ENCODE results near the gene LAG3. TPM values are rescaled to one million over a fixed set of nuclear protein-coding genes. Genes with fewer than 3 reads are reported as not detected.

LAG3 gene
- total RNA-seq, 1 experiment from 2014 or later = 2.2 TPM

- no peak overlapping the region for H3K23ac ChIP-seq (ENCODE audit: insufficient read length, low read depth, low read length)
These were observed 15.0 kb downstream of the LAG3 start for GRCh38 chr12:6787309-6787708.

More at GRCh38 chr12:6787309-6787708, 15.0 kb downstream of the LAG3 start:
- Histone ChIP-seq H3K27me3 (ENCODE audit: insufficient read depth, low read length) (no peaks in the 10 kb centered on the region), H3K9me3 (ENCODE audit: control insufficient read depth, low read depth, low read length) (no peaks in the 10 kb centered on the region), H3K18ac (ENCODE audit: insufficient read length, low read depth, low read length) (no peak overlapping the region), H3K4me2 (ENCODE audit: insufficient read depth, insufficient read length, low read length) (no peak overlapping the region), H3K23me2 (ENCODE audit: insufficient read length, low read depth, low read length, poor library complexity, severe bottlenecking) (no peaks in the 10 kb centered on the region), H3K56ac (ENCODE audit: insufficient read length, low read depth, low read length) (no peak overlapping the region), H4K20me1 (ENCODE audit: control insufficient read depth, insufficient read depth, insufficient read length) (no peaks in the 10 kb centered on the region), H3K4me1 (ENCODE audit: insufficient read depth, low read length) (peaks cover 5% of the 10 kb centered on the region; the same call in 1 of the 2 replicates), H4K5ac (ENCODE audit: insufficient read length, low read depth, low read length) (no peak overlapping the region), H4K8ac (replicated peaks; ENCODE audit: insufficient read length, low read depth, low read length) (no peak overlapping the region), H3K27ac (ENCODE audit: insufficient read length, low read depth, low read length) (no peak overlapping the region), H3K14ac (ENCODE audit: insufficient read depth, low read length) (no peak overlapping the region), H4K91ac (ENCODE audit: insufficient read length, low read depth, low read length) (no peak overlapping the region), H3K79me2 (ENCODE audit: insufficient read depth, low read length) (no peaks in the 10 kb centered on the region), H3T11ph (ENCODE audit: low read length) (no peak overlapping the region), H2BK20ac (ENCODE audit: low read depth, low read length, poor library complexity, severe bottlenecking) (no peak overlapping the region), H3K9ac (ENCODE audit: extremely low read depth, insufficient read length, low read length) (no peak overlapping the region), H2BK120ac (ENCODE audit: low read depth, low read length, poor library complexity, severe bottlenecking) (no peak overlapping the region), H2BK12ac (ENCODE audit: insufficient read length, low read depth, low read length) (no peak overlapping the region), H3K79me1 (ENCODE audit: insufficient read depth, low read depth, low read length, poor library complexity, severe bottlenecking) (no peaks in the 10 kb centered on the region), H2AK5ac (ENCODE audit: insufficient read length, low read length) (no peak overlapping the region), H3K4ac (ENCODE audit: low read depth, low read length) (no peak overlapping the region), H2BK15ac (ENCODE audit: low read depth, low read length) (no peak overlapping the region), H2BK5ac (ENCODE audit: insufficient read length, low read length) (no peak overlapping the region), H2AFZ (ENCODE audit: low read length) (no peak overlapping the region)
- H3K9me3 Mint-ChIP-seq = no peaks in the 10 kb centered on the region
- no peak overlapping the region for H3K4me3 Mint-ChIP-seq
- no CpG with 5 or more reads among the region's 5 CpGs for WGBS (ENCODE audit: extremely low coverage, insufficient read length, low lambda C conversion rate)
- no peak for DNase-seq
- peaks cover 18% of the 10 kb centered on the region for H3K27me3 Mint-ChIP-seq (ENCODE audit: low read depth)
- TF ChIP-seq CTCF (conservative IDR thresholded peaks at IDR 0.05) = no peak
- H3K27ac Mint-ChIP-seq = peak overlapping the region in 2 of 3 experiments; percentile 27 to 85; a peak in 3 of 7 replicates
- no peaks in the 10 kb centered on the region; a peak in 1 of 7 replicates for H3K36me3 Mint-ChIP-seq (ENCODE audit: insufficient read depth in 1 of 3, low read depth in 3 of 3)
- peaks cover 21 to 27% of the 10 kb centered on the region in 2 experiments for H3K4me1 Mint-ChIP-seq
